Hypothalamus (tissue), 51 donors: ENCODE measurements around the gene FGD5.

Experiments used
- DNase-seq, 51 donors: peaks; one replicate each; lab custom pipeline; 2025; lab: John Stamatoyannopoulos, UW

Gene FGD5

GRCh38 chr3:14923476-14923875 is 104.7 kb downstream of the FGD5 start:
- no peak for DNase-seq

GRCh38 chr3:14925729-14926591 is 107.2 kb downstream of the FGD5 start:
- peak in 17 of 51 donors; percentile 3 to 61 (median 11) for DNase-seq

- DNase-seq: no peak
These were observed 107.8 kb downstream of the FGD5 start for GRCh38 chr3:14926592-14926991.

- DNase-seq: no peak
These were observed 108.5 kb downstream of the FGD5 start for GRCh38 chr3:14927308-14927707.

- no peak for DNase-seq
These were observed 110.7 kb downstream of the FGD5 start for GRCh38 chr3:14929310-14930074.

- DNase-seq: no peak
These were observed 115.2 kb downstream of the FGD5 start for GRCh38 chr3:14933820-14934425.

- no peak for DNase-seq
These were observed 117.0 kb downstream of the FGD5 start for GRCh38 chr3:14935592-14936345.

- DNase-seq: no peak
These were observed 120.2 kb downstream of the FGD5 start for GRCh38 chr3:14938954-14939353.

- DNase-seq: no peak
These were observed 123.1 kb downstream of the FGD5 start for GRCh38 chr3:14941871-14942270.

- DNase-seq: no peak
These were observed 124.3 kb downstream of the FGD5 start for GRCh38 chr3:14943042-14943441.

- DNase-seq: no peak
These were observed 127.5 kb downstream of the FGD5 start for GRCh38 chr3:14946236-14946635.

- no peak for DNase-seq
These were observed 128.0 kb downstream of the FGD5 start for GRCh38 chr3:14946739-14947099.

GRCh38 chr3:14947100-14947885 is 128.5 kb downstream of the FGD5 start, which contains the start of gene NR2C2:
Gene NR2C2 (plus strand): TSS chr3:14947583. CDS start chr3:15003915, 56,332 bp downstream.
- DNase-seq: peak in 50 of 51 donors; percentile 21 to 88 (median 73)

GRCh38 chr3:14947886-14948608 is 129.3 kb downstream of the FGD5 start:
- DNase-seq: peak; percentile 81 to 99 (median 97)

- DNase-seq: no peak
These were observed 129.9 kb downstream of the FGD5 start for GRCh38 chr3:14948609-14949038.

GRCh38 chr3:14949126-14949525 is 130.4 kb downstream of the FGD5 start:
- DNase-seq: peak in 1 of 51 donors; percentile 11

- no peak for DNase-seq
These were observed 131.5 kb downstream of the FGD5 start for GRCh38 chr3:14950274-14950673.

- no peak for DNase-seq
These were observed 138.4 kb downstream of the FGD5 start for GRCh38 chr3:14957153-14957552.

GRCh38 chr3:14957925-14958324 is 139.2 kb downstream of the FGD5 start:
- DNase-seq: no peak
